Heart right ventricle (tissue), 16 donors: Measurements from ENCODE around the gene RASA4B. TPM values are rescaled to one million over a fixed set of nuclear protein-coding genes. Genes with fewer than 3 reads are reported as not detected.

Source experiments
- ATAC-seq, 8 donors: fragments of 200-7000 bp; cut with Tn5 transposase; one replicate each; pipeline ENCODE4 v1.9.1; 2020; ENCODE audit warnings: mild to moderate bottlenecking in 8 of 8, moderate library complexity in 8 of 8, moderate number of reproducible peaks in 1 of 8
- DNase-seq, 2 donors: peaks; one replicate each; pipeline ENCODE4 v3.0.0-alpha.2; 2020
- H3K27ac ChIP-seq, 10 donors: fragments of 200-600 bp; sonication (generic) in 2 of 10; one replicate each; pipeline versions ENCODE4 v1.5.0 to v1.8.0; 2020 to 2022; ENCODE audit warnings: mild to moderate bottlenecking in 3 of 10
- H3K27me3 ChIP-seq, 7 donors: fragments of 200-600 bp; one replicate each; pipeline ENCODE4 v1.8.0; 2021 to 2022; ENCODE audit warnings: mild to moderate bottlenecking in 2 of 7
- H3K36me3 ChIP-seq, 9 donors: fragments of 200-600 bp; sonication (generic) in 1 of 9; one replicate each; pipeline versions ENCODE4 v1.5.0 to v1.8.0; 2020 to 2022; ENCODE audit warnings: mild to moderate bottlenecking in 2 of 9
- H3K4me1 ChIP-seq, 9 donors: fragments of 200-600 bp; sonication (generic) in 1 of 9; one replicate each; pipeline versions ENCODE4 v1.5.0 to v1.8.0; 2020 to 2022; ENCODE audit warnings: mild to moderate bottlenecking in 4 of 9
- H3K4me3 ChIP-seq, 10 donors: fragments of 200-600 bp; sonication (generic) in 2 of 10; one replicate each; pipeline versions ENCODE4 v1.5.0 to v1.8.0; 2020 to 2022; ENCODE audit warnings: mild to moderate bottlenecking in 7 of 10, moderate library complexity in 2 of 10
- H3K9me3 ChIP-seq, 11 donors: fragments of 200-600 bp in 10 of 11; sonication (generic) in 2 of 11; one replicate each; pipeline versions ENCODE4 v1.5.0 to v1.8.0; 2013 to 2022; ENCODE audit warnings: mild to moderate bottlenecking in 2 of 11, control low read depth in 1 of 11, moderate library complexity in 1 of 11
- WGBS, 2 donors: extraction: QIAGEN DNeasy Blood & Tissue Kit; methylation state at CpG; one replicate each; pipeline ENCODE4 v1.1.7; 2013; ENCODE audit warnings: inconsistent platforms in 1 of 2; 5-methylcytosine and 5-hydroxymethylcytosine counted together
- intact Hi-C, 10 donors: fragments of 100-400 bp; cut with DNase I; formaldehyde crosslinking; loops; one replicate each; pipeline versions ENCODE4 v1.11.1 to v1.14.2; 2022
- polyA plus RNA-seq, 2 donors: library from polyadenylated mRNA; stranded (reverse); fragments of 200-250 nt; gene quantifications; one replicate each; pipeline ENCODE4 v1.2.3, GENCODE V29; 2013
- total RNA-seq, 10 donors: library from RNA; stranded (reverse); fragmentation: NEBNext Ultra II Directional in 3 of 10; extraction: Animal tissue kit (Norgen Biotek cat#: 25700) in 3 of 10; gene quantifications; one replicate each; pipeline versions ENCODE4 v1.2.1 to v1.2.4, GENCODE V29; 2021 to 2023
- TF ChIP-seq, protein P1 (sequence below), 9 donors: fragments of 200-600 bp; sonication (generic) in 2 of 9; IDR thresholded peaks; one replicate each; pipeline versions ENCODE4 v1.5.0 to v1.8.0; 2021 to 2022; ENCODE audit warnings: antibody characterized with exemption in 9 of 9, mild to moderate bottlenecking in 5 of 9, moderate library complexity in 1 of 9
- donor health status: Arrhythmogenic right ventricular cardiomyopathy.
- donor health status: ischemic (EF 13 %, LVEDD 7.1; RV severe dilation, severe dysfunction).
- donor health status: healthy with polysubstance abuse.
- donor health status: DM: no; HTN: yes; CAD: no.
- donor health status: DM: no; HTN: no; CAD: no.
- donor health status: ischemic (EF 25% LVEDD 6.9; RV normal size, moderate dysfunction).
- donor health status: ischemic (EF 25% LVEDD 5.7; RV mildly dilated, moderate dysfunction).
- donor health status: healthy.
- donor health status: DM: yes; HTN: yes; CAD: no.
- donor health status: Ischemic cardiomyopathy.
- donor health status: ischemic (EF 35%, LVEDD 5.7; RV mildly dilated, moderate dysfunction).
- donor health status: nonischemic (EF 11% LVEDD 7.7; RV severe dilation, severe dysfunction).
- donor health status: DM: yes; HTN: yes; CAD: no.
- donor health status: PGD.
- donor health status: ischemic (EF 29% LVEDD 5.4; RV normal size, mild dysfunction).
- donor health status: nonischemic (EF 23%, LVEDD 6.1; RV moderate dilation, normal function).

Gene RASA4B
- total and polyA plus RNA-seq, 12 donors, result 1.3 to 23.9 (median 4.2) TPM

DNA sequence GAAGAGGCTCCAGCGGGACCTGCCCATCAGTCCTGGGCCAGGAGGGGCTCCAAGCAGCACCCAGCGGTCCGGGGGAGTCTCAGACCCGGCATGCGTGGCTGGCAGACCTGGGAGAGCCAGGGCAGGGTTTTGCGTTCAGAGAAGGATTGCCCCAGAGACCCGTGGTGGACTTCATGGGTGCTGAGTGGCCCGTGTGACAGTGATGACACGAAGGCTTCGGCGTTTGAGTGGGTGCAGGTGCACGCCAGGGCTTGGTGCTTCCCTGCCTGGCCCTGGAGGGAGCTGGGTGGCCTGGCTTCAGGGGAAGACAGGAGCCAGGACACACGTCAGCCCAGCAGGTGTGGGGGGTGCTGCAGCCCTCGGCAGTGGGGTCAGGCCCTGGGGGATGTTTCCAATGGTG, 70.3 kb downstream of the RASA4B start:
- DNase-seq, result no peak
- WGBS, 2 donors, result 85 to 89% methylated on average over 14 of the region's 14 CpGs
- intact Hi-C loops, result loop anchor here in 1 of 10 donors (5.0 kb wide), 1 partner anchor 35 kb away; no protein-coding TSS in a partner anchor

DNA sequence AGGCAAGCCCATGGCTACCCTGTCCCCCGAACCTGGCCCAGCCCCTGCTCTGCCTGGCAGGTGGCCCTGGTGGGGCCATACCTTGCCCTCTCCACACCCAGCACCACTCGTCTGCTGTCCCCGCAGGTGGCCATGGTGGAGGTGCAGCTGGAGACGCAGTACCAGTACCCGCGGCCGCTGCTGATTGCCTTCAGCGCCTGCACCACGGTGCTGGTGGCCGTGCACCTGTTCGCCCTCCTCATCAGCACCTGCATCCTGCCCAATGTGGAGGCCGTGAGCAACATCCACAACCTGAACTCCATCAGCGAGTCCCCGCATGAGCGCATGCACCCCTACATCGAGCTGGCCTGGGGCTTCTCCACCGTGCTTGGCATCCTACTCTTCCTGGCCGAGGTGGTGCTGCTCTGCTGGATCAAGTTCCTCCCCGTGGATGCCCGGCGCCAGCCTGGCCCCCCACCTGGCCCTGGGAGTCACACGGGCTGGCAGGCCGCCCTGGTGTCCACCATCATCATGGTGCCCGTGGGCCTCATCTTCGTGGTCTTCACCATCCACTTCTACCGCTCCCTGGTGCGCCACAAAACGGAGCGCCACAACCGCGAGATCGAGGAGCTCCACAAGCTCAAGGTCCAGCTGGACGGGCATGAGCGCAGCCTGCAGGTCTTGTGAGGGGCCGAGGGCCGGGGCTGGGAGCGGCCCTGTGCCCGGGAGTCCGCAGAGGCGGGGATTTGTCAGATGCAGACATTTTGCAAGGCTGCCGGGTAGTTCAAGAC, 71.0 kb downstream of the RASA4B start:
- no peak overlapping the region for H3K4me3 ChIP-seq
- ATAC-seq, result peak in 1 of 8 donors; percentile 25
- H3K27ac ChIP-seq, result no peak overlapping the region
- TF ChIP-seq, protein P1, sequence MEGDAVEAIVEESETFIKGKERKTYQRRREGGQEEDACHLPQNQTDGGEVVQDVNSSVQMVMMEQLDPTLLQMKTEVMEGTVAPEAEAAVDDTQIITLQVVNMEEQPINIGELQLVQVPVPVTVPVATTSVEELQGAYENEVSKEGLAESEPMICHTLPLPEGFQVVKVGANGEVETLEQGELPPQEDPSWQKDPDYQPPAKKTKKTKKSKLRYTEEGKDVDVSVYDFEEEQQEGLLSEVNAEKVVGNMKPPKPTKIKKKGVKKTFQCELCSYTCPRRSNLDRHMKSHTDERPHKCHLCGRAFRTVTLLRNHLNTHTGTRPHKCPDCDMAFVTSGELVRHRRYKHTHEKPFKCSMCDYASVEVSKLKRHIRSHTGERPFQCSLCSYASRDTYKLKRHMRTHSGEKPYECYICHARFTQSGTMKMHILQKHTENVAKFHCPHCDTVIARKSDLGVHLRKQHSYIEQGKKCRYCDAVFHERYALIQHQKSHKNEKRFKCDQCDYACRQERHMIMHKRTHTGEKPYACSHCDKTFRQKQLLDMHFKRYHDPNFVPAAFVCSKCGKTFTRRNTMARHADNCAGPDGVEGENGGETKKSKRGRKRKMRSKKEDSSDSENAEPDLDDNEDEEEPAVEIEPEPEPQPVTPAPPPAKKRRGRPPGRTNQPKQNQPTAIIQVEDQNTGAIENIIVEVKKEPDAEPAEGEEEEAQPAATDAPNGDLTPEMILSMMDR (IDR thresholded peaks at IDR 0.05), result no peak
- H3K9me3 ChIP-seq, result no peaks in the 10 kb centered on the region
- H3K36me3 ChIP-seq, result peaks cover 0 to 60% (median 0%) of the 10 kb centered on the region in 9 donors
- no peak for DNase-seq
- intact Hi-C loops, result loop anchor here in 1 of 10 donors (5.0 kb wide), 1 partner anchor 34 kb away; no protein-coding TSS in a partner anchor
- WGBS, 2 donors, result 96 to 97% methylated on average over 41 of the region's 41 CpGs
- H3K4me1 ChIP-seq, result no peaks in the 10 kb centered on the region
- no peaks in the 10 kb centered on the region for H3K27me3 ChIP-seq

More for the DNA sequence above, 70.3 kb downstream of the RASA4B start:
- TF ChIP-seq, protein P1 (IDR thresholded peaks at IDR 0.05), result no peak
- peaks cover 0 to 53% (median 0%) of the 10 kb centered on the region in 9 donors for H3K36me3 ChIP-seq
- H3K27me3 ChIP-seq, result no peaks in the 10 kb centered on the region
- peak in 1 of 8 donors; percentile 9 for ATAC-seq
- no peak overlapping the region for H3K4me3 ChIP-seq
- no peaks in the 10 kb centered on the region for H3K9me3 ChIP-seq
- no peaks in the 10 kb centered on the region for H3K4me1 ChIP-seq
- H3K27ac ChIP-seq, result no peak overlapping the region

DNA sequence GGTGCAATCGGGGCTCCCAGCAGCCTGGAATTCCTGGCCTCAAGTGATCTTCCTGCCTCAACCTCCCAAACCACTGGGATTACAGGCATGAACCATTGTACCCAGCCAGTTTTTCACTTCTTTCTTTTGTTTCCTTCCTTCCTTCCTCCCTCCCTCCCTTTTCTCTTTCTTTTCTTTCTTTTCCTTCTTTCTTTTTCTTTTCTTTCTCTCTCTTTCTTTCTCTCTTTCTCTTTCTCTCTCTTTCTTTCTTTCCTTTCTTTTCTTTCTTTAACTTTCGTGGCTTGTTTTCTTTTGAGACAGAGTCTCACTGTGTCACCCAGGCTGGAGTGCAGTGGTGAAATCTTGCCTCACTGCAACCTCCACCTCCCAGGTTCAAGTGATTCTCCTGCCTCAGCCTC, 71.9 kb downstream of the RASA4B start:
- TF ChIP-seq, protein P1 (IDR thresholded peaks at IDR 0.05), result no peak
- 75 to 77% methylated on average over 2 of the region's 2 CpGs for WGBS, 2 donors
- DNase-seq, result no peak
- intact Hi-C loops, result loop anchor here in 1 of 10 donors (5.0 kb wide), 1 partner anchor 33 kb away; no protein-coding TSS in a partner anchor
- Histone ChIP-seq H3K4me3 (no peak overlapping the region), H3K9me3 (no peaks in the 10 kb centered on the region), H3K27ac (no peak overlapping the region), H3K4me1 (peaks cover 0 to 3% (median 0%) of the 10 kb centered on the region in 9 donors), H3K36me3 (peaks cover 0 to 66% (median 0%) of the 10 kb centered on the region in 9 donors), H3K27me3 (no peaks in the 10 kb centered on the region)
- no peak for ATAC-seq

DNA sequence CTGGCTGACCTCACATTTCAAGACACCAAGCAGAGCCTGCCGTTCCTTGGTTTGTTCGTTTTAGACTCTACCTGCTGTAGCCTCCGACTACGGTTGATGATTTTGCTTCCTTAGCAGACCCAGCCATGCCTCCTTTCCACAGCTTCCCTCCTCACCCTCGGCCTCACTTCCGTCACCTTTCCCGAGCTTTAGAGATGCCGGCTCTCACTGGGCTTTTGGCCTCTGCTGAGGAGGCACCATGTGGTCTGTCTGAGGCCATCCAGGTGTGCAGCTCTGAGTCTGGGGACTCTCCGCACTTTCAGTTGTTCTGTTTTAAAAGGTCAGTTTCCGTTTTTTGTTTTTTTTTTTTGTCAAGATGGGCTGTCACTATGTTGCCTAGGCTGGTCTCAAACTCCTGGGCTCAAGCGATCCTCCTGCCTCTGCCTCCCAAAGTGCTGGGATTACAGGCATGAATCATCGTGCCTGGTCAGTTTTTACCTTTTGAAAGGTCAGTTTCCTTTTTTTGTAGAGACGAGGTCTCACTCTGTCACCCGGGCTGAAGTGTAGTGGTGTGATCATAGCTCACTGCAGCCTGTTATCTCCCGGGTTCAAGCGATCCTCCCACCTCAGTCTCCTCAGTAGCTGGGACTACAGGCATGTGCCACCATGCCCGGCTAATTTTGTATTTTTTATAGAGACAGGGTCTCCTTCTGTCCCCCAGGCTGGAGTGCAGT, 72.5 kb downstream of the RASA4B start:
- no peaks in the 10 kb centered on the region for H3K9me3 ChIP-seq
- no peak overlapping the region for H3K4me3 ChIP-seq
- H3K27ac ChIP-seq, result no peak overlapping the region
- no peaks in the 10 kb centered on the region for H3K27me3 ChIP-seq
- intact Hi-C loops, result loop anchor here in 1 of 10 donors (5.0 kb wide), 1 partner anchor 33 kb away; no protein-coding TSS in a partner anchor
- H3K4me1 ChIP-seq, result peaks cover 0 to 9% (median 5%) of the 10 kb centered on the region in 9 donors
- DNase-seq (no peak), ATAC-seq (no peak)
- TF ChIP-seq, protein P1 (IDR thresholded peaks at IDR 0.05), result no peak
- 91 to 92% methylated on average over 17 of the region's 17 CpGs for WGBS, 2 donors
- H3K36me3 ChIP-seq, result peaks cover 0 to 71% (median 0%) of the 10 kb centered on the region in 9 donors
